Ovary (tissue), 9 donors: Measurements from ENCODE around the gene ALG6. TPM values are rescaled to one million over a fixed set of nuclear protein-coding genes. Genes with fewer than 3 reads are reported as not detected.
A peak's percentile ranks its signal among the peaks of the same experiment; 100 is the strongest.

ENCODE experiments used
- DNase-seq, 5 donors: peaks; one replicate each; pipeline ENCODE4 v3.0.0-alpha.2; 2019 to 2020
- H3K27ac ChIP-seq, 2 donors: fragments of 200-600 bp; one replicate each; pipeline versions ENCODE4 v1.5.1 to v1.8.0; 2019 to 2022
- H3K27me3 ChIP-seq: fragments of 200-600 bp; one replicate; pipeline ENCODE4 v1.8.0; 2022
- H3K36me3 ChIP-seq: fragments of 200-600 bp; sonication (generic); one replicate; pipeline ENCODE4 v1.5.1; 2019
- H3K4me1 ChIP-seq: one replicate; pipeline ENCODE4 v1.8.1; 2013; ENCODE audit warnings: mild to moderate bottlenecking, moderate library complexity; ENCODE audit not compliant: insufficient read depth
- H3K4me3 ChIP-seq: fragments of 200-600 bp; sonication (generic); one replicate; pipeline ENCODE4 v1.5.1; 2017
- H3K9me3 ChIP-seq, 2 donors: fragments of 200-600 bp in 1 of 2; sonication (generic) in 1 of 2; one replicate each; pipeline versions ENCODE4 v1.5.1 to v1.8.1; 2013 to 2019; ENCODE audit warnings: mild to moderate bottlenecking in 1 of 2, moderate library complexity in 1 of 2
- EP300 ChIP-seq: sonication (generic); formaldehyde crosslinking; IDR thresholded peaks from one replicate; pipeline ENCODE4 v1.6.1; 2017; ENCODE audit warnings: antibody characterized with exemption
- POLR2A ChIP-seq: fragments of 450-650 bp; IDR thresholded peaks from one replicate; pipeline ENCODE4 v1.6.1; 2017; ENCODE audit warnings: antibody characterized with exemption, mild to moderate bottlenecking, moderate library complexity
- WGBS, 3 donors: extraction: QIAGEN DNeasy Blood & Tissue Kit in 1 of 3; methylation state at CpG; one replicate each; pipeline versions ENCODE4 v1.1.5 to v1.1.7; 2013 to 2017; 5-methylcytosine and 5-hydroxymethylcytosine counted together
- intact Hi-C, 4 donors: fragments of 100-400 bp; cut with DNase I; formaldehyde crosslinking; loops; one replicate each; pipeline versions ENCODE4 v1.11.0 to v1.15.1; 2022 to 2023
- polyA plus RNA-seq, 2 donors: library from polyadenylated mRNA; stranded (reverse); fragments of 200-250 nt in 1 of 2; fragments of 350-450 nt in 1 of 2; fragmentation: Illumina TruSeq in 1 of 2; extraction: RNeasy Lipid Tissue Mini Kit (QIAGEN cat#74804) in 1 of 2; gene quantifications; one replicate each; pipeline ENCODE4 v1.2.3, GENCODE V29; 2013 to 2014
- total RNA-seq, 7 donors: library from RNA; depleted of rRNA in 2 of 7; stranded (reverse); fragments of >200 nt in 2 of 7; fragmentation: NEBNext Ultra II Directional in 3 of 7; extraction: Animal tissue kit (Norgen Biotek cat#: 25700) in 3 of 7; gene quantifications; one replicate each; pipeline versions ENCODE4 v1.1.0 to v1.2.4, GENCODE V29; 2016 to 2023
- TF ChIP-seq, protein P1 (sequence below), 3 donors: fragments of 450-650 bp in 2 of 3; fragments of 200-600 bp in 1 of 3; IDR thresholded peaks; one replicate each; pipeline versions ENCODE4 v1.5.1 to v1.8.0; 2016 to 2022; ENCODE audit warnings: antibody characterized with exemption in 3 of 3, mild to moderate bottlenecking in 1 of 3
- donor health status: DM: no; HTN: no; CAD: no; lungs with moderate emphysema.
- donor health status: DM: no; HTN: no; CAD: no.
- donor health status: Bipolar disorder and iron deficiency.
- donor health status: DM: yes; HTN: yes; CAD: no.
- donor health status: DM: no; HTN: no; CAD: no.
- donor health status: DM: yes; HTN: yes; CAD: no.

The ALG6 gene
- total and polyA plus RNA-seq, 9 donors, result 6.6 to 14.2 (median 9.1) TPM

DNA sequence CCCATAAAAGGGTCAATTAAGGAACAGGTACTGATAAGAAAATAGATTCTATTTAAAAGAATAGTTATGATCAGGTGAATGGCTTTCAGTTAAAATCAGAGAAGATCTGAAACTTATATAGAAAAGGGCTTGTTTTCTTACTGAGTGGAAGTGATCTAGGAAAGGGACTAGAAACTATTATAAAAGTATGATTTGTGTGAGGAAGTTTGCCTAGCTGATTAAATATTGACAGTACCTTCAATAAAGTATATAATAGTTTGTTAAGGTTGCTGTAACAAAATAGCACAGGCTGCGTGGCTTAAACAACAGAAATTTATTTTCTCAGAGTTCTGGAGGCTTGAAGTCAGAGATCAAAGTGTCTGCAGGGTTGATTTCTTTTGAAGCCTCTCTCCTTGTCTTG, 5.4 kb upstream of the ALG6 start:
- intact Hi-C loops, result no loop called here
- Histone ChIP-seq H3K36me3 (no peaks in the 10 kb centered on the region), H3K4me1 (peaks cover 1% of the 10 kb centered on the region), H3K9me3 (no peaks in the 10 kb centered on the region), H3K27ac (no peak overlapping the region), H3K4me3 (no peak overlapping the region), H3K27me3 (no peaks in the 10 kb centered on the region)
- 84 to 92% (median 86%) methylated on average over 1 of the region's 1 CpG for WGBS, 3 donors
- TF ChIP-seq, protein P1, sequence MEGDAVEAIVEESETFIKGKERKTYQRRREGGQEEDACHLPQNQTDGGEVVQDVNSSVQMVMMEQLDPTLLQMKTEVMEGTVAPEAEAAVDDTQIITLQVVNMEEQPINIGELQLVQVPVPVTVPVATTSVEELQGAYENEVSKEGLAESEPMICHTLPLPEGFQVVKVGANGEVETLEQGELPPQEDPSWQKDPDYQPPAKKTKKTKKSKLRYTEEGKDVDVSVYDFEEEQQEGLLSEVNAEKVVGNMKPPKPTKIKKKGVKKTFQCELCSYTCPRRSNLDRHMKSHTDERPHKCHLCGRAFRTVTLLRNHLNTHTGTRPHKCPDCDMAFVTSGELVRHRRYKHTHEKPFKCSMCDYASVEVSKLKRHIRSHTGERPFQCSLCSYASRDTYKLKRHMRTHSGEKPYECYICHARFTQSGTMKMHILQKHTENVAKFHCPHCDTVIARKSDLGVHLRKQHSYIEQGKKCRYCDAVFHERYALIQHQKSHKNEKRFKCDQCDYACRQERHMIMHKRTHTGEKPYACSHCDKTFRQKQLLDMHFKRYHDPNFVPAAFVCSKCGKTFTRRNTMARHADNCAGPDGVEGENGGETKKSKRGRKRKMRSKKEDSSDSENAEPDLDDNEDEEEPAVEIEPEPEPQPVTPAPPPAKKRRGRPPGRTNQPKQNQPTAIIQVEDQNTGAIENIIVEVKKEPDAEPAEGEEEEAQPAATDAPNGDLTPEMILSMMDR (IDR thresholded peaks at IDR 0.05), result no peak
- TF ChIP-seq POLR2A, result no peak
- TF ChIP-seq EP300, result no peak
- no peak for DNase-seq

DNA sequence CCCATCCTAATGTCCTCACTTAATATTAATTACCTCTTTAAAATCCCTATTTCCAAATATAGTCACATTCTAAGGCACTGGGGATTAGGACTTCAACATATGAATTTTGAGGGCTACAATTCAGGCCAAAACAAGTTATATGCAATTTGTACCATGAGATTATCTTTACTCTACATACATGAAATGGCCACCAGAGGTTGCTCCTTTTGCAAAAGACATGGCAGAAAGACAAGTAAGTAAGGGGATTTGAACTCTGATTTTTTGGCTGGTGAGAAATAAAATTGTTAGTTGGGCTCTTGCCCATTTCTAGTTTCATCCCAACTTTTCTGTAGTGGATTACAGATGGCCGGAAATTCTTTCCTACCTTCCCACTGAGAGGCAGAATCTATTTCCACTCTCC, 4.8 kb upstream of the ALG6 start:
- no peak for DNase-seq
- intact Hi-C loops, result no loop called here
- H3K9me3 ChIP-seq, result no peaks in the 10 kb centered on the region
- H3K27ac ChIP-seq, result no peak overlapping the region
- TF ChIP-seq EP300, result no peak
- TF ChIP-seq, protein P1 (IDR thresholded peaks at IDR 0.05), result no peak
- no peak for TF ChIP-seq POLR2A
- no peaks in the 10 kb centered on the region for H3K27me3 ChIP-seq
- 88 to 94% (median 91%) methylated on average over 1 of the region's 1 CpG for WGBS, 3 donors
- H3K4me1 ChIP-seq, result peaks cover 1% of the 10 kb centered on the region
- no peaks in the 10 kb centered on the region for H3K36me3 ChIP-seq
- no peak overlapping the region for H3K4me3 ChIP-seq

DNA sequence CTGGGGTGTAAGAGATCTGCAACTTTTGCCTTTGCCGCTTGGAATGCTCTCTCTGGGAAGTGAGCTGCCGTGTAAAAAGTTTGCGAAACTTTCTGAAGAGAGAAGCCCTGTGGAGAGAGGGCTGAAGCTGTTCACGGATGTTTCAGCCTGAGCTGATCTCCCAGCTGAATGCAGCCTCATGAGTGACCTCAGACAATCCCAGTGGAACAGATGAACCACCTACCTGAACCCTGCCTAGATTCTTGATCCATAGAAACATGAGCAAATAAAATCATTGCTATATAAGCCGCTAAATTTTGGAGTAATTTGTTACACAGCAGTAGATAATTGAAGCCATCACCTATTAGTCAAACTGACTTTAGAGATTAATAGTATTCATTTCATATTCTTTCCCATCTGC, 4.4 kb upstream of the ALG6 start:
- no peaks in the 10 kb centered on the region for H3K36me3 ChIP-seq
- H3K9me3 ChIP-seq, result no peaks in the 10 kb centered on the region
- H3K4me1 ChIP-seq, result peaks cover 1% of the 10 kb centered on the region
- H3K4me3 ChIP-seq, result no peak overlapping the region
- 89 to 91% (median 91%) methylated on average over 5 of the region's 5 CpGs for WGBS, 3 donors
- H3K27ac ChIP-seq, result no peak overlapping the region
- no peaks in the 10 kb centered on the region for H3K27me3 ChIP-seq
- no peak for DNase-seq
- TF ChIP-seq, protein P1 (IDR thresholded peaks at IDR 0.05), result no peak
- TF ChIP-seq EP300, result no peak
- TF ChIP-seq POLR2A, result no peak
- intact Hi-C loops, result no loop called here

DNA sequence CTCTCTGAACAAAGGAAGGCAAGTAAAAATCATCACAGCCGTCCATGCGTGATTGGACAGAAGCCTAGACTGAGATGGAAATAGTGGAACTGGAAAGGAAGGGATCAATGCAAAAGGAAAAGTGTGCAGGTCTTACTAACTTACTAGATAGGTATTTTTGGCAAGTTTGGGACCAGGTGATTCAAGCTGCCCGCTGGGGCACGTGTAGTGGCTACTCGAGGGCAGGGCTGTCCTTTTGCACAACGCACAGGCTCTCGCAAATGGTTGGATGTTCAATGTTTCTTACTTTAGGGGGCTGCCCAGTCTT, 566 bp upstream of the ALG6 start:
- no peak for DNase-seq
- WGBS, 3 donors, result 79 to 88% (median 82%) methylated on average over 7 of the region's 7 CpGs
- peak overlapping the region in 1 of 2 donors; percentile 65 for H3K27ac ChIP-seq
- intact Hi-C loops, result no loop called here
- peaks cover 3% of the 10 kb centered on the region for H3K4me1 ChIP-seq
- no peaks in the 10 kb centered on the region for H3K36me3 ChIP-seq
- no peaks in the 10 kb centered on the region for H3K9me3 ChIP-seq
- TF ChIP-seq, protein P1 (IDR thresholded peaks at IDR 0.05), result no peak
- TF ChIP-seq EP300, result no peak
- TF ChIP-seq POLR2A, result no peak
- H3K4me3 ChIP-seq, result peak overlapping the region; percentile 84
- no peaks in the 10 kb centered on the region for H3K27me3 ChIP-seq

DNA sequence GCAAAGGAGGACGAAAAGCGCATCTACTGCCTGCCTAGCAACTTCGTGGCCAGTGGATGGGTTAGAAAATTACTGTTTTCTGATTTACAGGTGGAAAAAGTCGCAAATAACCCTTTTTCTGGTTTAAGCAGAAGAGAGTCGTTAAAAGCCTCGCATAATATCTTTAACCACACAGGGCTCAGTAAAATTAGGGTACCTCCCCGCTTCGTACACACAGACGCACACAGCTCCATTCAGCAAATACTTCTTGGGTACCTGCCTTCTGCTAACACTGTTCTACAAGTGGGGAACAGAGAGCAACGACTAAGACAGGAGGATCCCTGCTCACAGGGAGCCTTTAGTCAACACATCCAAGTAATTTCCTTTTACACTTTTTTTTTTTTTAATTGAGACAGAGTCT, 704 bp downstream of the ALG6 start:
- H3K27ac ChIP-seq, result peak overlapping the region; percentile 32 to 60
- intact Hi-C loops, result no loop called here
- no peak for TF ChIP-seq EP300
- no peak for TF ChIP-seq POLR2A
- TF ChIP-seq, protein P1 (IDR thresholded peaks at IDR 0.05), result no peak
- peak overlapping the region; percentile 84 for H3K4me3 ChIP-seq
- peaks cover 3% of the 10 kb centered on the region for H3K4me1 ChIP-seq
- WGBS, 3 donors, result 1 to 3% (median 2%) methylated on average over 10 of the region's 10 CpGs
- H3K36me3 ChIP-seq, result no peaks in the 10 kb centered on the region
- no peaks in the 10 kb centered on the region for H3K27me3 ChIP-seq
- no peaks in the 10 kb centered on the region for H3K9me3 ChIP-seq
- DNase-seq, result no peak
